GM18870 (cell line): ENCODE measurements around the gene MB.
"Not testable (repeated sequence)": the region's sequence is repeated elsewhere in the genome, so short reads cannot be mapped to it uniquely, and the experiment has no call there.

Source experiments
- ATAC-seq: cut with Tn5 transposase; IDR thresholded peaks from one replicate; pipeline ENCODE4 v1.9.1; 2021; ENCODE audit warnings: moderate library complexity; ENCODE audit not compliant: unreplicated experiment

MB gene

DNA sequence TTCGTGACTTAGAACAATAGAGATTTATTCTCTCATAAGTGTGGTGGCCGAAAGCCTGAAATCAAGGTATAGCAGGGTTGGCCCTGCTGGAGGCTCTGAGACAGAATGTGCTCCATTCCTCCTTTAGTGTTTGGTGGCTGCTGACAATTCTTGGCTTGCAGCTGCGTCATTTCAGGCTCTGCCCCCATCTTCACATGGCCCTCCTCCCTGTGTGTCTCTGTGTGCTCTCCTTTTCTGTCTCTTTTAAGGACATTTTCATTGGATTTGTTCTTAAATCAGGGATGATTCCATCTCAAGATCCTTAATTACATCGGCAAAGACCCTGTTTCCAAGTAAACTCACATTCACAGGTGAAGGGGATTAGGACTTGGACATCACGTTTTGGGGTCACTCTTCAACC lies 20.9 kb upstream of the MB start:
- no peak for ATAC-seq

DNA sequence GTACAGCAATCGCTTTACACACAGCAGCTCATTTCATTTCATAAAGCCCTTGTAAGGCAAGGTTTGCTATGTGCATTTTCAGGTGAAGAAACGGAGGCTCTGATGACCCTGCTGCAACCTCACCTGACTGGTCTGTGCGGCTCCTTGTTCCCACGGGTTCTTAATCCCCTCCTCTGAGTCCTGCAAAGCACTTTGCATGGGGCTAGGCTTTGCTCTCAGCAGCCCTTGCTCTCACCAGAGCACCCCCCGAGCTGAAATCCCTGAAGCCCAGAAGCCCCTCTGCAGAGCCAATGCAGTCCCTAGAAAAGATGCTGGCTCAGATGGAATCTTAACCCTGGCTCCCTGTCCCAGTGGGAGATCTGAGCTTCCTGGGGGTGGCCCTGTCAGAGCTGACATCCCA lies 20.1 kb upstream of the MB start:
- ATAC-seq: no peak

DNA sequence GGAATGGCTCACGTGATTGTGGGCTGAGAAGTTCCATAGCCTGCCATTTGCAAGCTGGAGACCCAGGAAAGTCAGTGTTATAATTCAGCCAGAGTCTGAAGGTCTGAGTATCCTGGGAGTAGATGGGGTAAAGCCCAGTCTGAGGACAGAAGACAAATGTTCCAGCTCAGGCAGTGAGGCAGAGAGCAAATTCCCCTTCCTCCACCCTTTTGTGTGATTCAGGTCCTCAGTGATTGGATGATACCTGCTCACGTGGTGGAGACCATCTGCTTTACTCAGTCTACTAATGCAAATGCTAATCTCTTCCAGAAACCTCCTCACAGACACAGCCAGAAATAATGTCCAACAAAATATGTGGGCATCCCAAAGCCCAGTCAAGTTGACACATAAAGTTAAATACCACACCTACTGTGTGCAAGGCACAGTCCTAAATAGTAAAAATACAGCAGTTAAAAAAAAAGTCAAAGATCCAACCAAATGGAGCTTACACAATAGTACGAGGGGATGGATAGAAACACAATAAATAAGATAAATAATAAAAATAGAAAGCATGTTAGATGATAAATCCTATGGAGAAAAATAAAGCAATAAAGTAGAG lies 17.9 kb upstream of the MB start:
- no peak for ATAC-seq

DNA sequence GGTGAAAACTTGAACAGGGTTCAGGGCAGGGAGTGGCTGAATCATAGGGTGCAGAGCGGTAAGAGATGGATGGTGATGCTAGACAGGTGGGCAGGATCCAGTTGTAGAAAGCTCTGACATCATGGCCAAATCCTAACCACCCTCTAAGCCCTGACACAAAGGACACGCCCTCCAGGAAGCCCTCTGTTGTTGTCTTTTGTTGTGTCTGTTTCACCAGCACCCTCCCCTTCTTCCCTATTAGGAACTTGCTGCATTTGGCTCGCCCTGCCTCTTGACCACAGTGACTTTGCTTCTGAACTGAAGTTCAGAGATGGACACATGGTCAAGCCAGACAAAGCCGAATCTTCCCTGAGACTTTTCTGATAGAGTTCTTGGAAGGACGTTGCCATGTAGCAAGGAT lies 16.9 kb upstream of the MB start:
- no peak for ATAC-seq

DNA sequence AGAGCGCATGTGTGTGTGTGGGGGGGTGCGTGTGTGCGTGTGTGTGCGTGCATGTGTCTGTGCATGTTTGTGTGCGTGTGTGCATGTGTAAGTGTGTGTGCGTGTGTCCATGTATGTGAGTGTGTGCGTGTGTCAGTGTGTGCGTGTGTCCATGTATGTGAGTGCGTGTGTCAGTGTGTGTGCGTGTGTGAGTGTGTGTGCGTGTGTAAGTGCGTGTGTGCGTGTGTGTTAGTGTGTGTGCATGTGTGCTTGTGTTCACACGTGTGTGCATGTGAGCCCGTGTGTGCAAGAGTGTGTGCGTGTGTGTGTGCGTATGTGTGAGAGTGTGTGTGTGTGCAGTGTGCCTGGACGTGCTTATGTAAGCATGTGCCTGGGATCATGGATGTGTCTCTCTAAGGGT lies 16.4 kb upstream of the MB start:
- no peak for ATAC-seq

DNA sequence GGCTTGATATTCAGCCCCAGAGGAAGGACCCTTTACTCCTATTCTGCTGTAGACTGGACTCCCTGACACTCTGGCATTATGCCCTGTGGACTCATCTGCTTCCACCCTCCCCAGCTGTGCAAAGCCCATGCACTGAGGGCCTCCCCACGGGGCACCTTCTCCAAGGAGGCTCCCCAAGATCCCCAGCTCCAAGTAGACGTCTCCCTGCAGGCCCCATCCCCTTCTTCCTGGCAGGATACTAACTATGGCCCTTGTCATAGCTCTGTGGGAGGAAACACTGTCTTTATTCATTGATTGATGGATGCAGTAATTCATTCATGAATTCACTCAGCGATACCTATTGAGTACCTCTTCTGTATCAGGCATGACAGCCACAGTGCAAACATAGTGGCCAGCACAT lies 15.8 kb upstream of the MB start:
- no peak for ATAC-seq

DNA sequence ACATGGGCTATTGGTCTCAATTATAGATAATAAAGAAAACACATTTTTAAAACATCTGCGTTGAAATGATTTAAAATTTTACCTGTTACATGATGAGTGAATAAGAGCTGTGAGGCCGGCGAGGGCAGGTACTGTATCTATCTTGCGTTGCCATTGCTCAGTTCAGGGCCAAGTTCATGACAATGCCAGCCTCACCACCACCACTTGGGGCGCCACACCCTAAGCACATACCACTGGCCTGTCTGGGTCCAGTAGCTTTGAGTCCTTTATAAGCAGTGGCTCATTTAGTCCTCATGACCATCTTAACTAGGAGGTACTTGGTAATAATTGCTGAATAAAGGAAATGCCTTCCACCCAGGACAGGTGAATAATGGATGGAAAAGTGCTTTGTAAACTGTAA lies 14.5 kb upstream of the MB start:
- no peak for ATAC-seq

DNA sequence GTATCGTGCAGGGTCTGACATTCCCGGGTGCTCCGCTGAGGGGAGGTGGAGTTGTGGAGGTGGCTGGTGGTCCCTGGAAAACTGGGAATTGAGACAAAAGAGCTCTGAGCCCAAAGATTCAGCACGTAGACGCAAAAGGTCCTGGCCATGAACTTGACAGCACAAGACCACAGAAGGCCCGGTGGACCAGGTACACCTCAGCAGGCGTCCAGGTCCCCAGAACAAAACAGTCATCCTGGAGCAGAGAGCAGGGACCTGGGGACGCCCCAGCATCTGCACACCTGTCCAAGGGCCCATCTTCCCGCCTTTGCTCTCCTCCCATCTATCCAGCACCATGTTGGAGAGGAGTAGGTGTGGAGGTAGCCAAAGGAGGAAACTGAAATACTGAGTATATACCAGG lies 13.8 kb upstream of the MB start:
- no peak for ATAC-seq

DNA sequence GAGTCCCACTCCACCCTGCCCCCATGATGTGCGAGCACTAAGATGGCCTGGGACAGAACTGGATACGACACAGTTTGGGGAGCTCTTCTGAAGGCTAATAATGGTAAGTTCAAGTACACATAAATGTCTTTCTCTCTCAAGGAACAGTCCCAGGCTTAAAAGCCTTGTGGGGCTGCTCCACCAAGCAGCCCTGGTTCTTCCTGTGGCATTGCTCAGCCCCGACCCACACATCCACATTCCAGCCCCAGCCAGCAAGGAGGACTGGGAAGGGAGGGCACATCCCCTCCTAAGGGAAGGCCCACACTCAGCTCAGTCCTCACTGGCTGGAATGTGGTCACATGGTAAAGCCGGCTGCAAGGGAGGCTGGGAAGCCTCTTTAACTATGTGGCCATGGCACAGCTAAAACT lies 13.3 kb upstream of the MB start:
- ATAC-seq: no peak

DNA sequence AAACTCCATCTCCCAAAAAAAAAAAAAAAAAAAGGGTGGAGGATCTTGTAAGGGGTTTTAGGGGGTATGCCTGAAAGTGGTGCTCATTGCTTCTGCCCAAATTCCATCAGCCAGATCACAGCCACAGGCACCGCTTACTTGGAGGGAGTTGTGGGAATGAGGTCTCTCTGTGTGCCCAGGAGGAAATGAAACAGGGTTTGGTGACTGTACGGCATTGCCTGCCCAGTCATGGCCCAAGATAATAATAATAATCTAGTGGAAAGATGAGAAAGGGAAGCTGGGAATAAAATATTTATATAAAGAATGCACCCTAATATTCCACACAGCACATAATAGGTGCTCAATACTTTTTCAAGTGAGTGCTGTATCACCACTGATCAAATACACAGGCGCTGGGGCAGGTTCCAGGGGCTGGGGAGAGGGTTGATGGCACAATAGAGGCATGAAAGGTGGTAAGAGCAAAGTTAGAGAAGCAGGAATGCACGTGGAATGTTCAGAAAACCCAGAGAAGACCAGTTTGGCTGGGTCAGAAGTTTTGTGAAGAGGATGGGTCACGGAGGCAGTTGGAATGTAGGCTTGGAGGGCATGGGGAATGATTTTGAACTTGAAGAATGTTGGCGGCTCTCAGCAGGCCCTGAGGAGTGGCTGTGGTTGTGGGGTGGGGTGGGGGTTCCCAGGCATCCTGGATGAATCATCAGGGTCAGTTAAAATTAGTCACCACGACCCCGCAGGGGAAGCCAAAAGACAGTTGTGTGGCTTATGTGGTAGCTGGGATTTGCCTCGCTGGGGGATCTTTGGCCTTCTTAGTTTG lies 12.5 kb upstream of the MB start:
- ATAC-seq: no peak

DNA sequence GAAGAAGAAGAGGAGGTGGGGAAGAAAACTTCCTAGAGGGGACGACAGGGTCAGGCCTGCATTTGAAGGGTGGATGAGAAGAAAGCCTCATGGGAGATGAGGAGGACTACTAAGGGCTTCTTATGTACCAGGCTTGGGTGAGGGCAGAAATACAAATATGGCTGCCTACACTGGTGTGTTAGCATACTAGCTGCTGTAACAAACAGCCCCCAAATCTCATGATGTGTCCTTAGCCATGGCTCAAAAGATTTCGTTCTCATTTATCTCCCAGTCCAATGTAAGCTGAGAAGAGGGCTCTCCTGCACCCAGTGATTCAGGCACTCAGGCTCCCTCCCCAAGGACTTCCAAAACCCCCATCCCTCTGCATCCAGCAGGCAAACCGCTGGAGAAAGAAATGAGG lies 11.6 kb upstream of the MB start:
- ATAC-seq: no peak

DNA sequence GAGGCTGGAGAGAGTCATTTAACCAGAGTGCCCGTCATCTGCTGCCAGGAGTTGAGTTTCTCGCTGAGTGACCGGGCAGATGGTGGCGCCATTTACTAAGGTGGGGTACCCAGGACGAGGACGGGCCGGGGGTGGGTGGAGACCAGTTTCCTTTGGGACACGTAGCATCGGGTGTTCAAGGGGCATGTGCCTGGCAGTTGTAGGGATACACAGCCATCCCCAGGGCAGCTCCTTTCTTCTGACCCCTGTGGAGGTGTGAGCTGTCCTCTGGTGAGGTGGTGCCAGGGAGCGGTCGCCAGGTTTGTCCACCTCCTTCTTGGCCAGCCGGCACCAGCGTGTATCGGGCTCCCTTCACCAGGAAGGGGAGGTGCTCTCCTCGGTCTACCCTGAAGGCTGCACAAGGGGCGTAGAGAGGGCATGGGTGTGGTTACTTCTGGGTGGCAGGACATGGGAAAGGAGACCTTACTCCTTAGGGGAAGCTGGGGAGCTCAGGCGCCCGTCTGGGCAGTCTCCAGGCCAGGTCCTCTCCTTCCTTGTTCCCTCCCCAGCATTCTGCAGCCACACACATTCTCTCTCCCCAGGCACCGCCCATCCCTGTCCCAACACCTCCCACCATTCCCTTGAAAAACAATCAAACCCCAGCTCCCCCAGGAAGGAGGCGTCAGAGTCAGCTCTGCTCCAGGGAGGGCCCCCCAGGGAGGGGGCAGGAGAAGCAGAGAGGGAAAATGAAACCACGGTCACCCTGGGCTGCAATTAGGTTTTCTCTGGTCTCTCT lies 10.3 kb upstream of the MB start:
- ATAC-seq: no peak

DNA sequence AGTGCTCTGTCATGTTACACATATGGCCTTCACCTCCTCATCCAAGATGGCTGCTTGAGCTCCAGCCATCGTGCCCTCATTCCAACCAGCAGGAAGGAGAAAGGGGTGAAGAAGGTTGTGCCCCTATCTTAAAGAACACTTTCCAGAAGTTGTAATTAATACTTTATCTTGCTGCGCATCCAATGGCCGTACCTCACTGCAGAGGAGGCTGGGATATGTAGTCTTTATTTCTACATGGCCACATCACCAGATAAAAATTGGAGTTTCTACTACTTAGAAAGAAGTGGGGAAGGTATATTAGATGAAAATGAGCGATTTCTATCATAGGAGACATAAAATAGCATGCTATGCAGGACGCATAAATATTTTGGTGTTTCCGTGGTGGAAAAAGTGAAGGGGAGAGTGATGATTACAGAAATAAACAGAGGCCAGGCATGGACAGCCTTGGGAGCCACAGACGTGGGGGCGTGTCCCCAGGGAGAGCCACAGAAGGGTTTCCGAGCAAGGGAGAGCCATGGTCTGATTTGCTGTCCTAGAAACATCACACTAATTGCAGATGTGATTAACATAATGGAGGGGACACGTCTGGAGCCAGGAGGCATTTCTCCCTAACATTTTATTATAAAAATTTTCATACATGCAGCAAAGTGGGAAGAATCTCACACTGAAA lies 8.8 kb upstream of the MB start:
- ATAC-seq: no peak

DNA sequence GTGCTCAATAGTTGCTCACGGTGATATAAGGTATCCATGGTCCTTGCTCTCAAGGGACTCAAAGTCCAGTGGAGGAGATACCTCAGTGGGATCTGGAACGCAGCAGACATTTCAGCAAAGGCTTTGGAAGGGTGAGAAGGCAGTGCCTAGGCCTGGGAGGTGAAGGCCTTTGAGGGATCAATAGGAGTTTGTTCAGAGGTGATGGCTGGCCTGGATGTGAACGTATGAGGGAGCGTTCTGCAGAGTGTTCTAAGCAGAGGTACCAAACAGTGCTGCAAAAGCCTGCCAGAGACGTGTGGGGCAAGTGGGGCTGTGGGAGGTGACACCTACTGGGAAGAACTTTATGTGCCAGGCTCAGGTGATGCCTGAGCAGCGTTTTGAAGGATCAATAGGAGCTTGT lies 7.4 kb upstream of the MB start:
- no peak for ATAC-seq

DNA sequence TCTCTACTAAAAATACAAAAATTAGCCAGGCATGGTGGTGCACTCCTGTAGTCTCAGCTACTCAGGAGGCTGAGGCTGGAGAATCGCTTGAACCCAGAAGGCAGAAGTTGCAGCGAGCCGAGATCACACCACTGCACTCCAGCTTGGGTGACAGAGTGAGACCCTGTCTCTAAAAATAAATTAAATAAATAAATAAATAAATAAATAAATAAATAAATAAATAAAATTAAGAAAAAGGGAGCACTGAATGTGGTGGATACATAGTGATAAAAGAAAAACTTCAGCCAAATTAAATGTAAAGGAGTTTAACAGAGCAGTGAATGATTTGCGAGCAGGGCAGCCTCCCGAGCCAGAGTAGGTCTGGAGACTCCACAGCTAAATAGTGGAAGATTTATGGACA lies 6.8 kb upstream of the MB start:
- ATAC-seq: not testable (repeated sequence)

DNA sequence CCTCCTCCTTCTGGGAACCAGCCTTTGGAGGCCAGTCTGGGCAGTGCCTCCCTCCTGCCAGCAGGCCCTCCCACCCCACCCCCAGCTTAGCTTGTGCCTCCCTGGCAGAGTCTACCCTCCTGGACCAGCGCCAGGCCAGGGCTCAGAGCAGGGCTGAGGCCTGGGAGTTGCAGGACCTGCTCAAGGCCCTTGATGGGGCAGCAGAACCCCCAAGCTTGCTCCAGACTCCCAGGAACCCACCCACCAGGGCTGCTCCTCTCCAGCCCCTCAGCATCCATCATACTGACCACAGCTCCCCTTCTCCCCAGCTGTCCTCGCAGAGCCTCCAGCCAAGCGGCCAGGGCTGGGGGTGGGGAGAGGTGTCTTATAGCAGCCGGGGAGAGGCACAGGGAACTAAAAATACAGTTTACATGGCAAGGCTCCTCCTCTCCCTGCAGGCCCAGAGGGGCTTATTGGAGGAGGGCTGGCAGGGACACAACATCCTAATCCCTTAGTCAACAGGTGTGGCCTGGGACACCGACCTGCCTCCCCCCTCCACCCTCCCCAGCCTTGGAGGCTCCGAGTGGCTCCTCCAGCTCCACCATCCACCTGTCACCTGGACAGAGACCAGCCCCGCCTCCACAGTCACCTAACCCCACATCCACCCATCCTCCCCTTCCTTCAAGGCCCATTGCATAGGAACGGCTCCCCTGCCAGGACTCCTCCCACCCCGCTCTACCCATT lies 5.2 kb upstream of the MB start:
- no peak for ATAC-seq

DNA sequence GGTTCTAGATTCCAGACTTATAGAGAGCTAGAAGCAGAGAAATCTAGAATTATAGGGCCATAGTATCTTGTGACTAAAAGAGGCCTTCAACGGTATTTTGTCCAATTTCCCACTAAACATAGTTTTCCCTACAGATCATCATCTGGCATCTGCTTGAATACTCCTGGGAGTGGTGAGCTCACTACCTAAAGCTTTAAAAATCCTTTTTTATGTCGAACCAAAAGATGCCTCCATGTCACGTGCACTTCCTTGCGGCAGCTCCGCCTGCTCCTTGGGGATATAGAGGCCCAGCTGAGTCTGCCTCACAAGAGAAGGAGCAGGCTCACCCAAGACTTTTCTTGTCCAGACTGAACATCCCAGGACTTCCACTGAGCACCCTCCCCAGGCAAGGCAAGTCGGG lies 4.3 kb upstream of the MB start:
- ATAC-seq: no peak

DNA sequence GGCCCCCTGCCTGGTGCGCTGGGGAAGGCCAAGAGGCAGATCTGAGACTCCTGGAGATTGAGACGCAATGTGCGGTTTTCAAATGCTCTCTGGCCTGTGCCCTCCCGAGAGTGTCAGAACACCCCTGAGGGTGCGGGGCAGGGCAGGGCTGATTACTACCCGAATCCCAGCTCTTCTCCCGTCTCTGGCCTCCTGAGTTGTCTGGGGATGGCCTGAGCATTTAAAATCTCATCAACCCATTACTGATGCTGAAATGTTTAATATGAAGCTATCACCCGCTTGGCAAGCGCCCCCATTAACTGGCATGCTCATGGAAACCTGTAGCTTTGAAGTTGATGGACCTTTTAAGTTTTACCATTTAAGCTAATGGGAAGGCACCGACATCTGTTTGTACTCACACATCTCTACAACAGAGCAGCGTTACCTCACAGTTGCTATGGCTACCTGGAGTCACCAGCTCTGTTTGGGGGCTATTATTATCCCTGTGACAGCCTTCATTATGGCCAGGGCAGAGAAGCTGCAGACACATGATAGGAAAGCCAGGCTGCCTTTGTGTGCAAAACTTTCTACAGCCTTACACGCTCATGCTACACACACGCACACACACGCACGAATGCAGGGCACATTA lies 3.6 kb upstream of the MB start:
- no peak for ATAC-seq

DNA sequence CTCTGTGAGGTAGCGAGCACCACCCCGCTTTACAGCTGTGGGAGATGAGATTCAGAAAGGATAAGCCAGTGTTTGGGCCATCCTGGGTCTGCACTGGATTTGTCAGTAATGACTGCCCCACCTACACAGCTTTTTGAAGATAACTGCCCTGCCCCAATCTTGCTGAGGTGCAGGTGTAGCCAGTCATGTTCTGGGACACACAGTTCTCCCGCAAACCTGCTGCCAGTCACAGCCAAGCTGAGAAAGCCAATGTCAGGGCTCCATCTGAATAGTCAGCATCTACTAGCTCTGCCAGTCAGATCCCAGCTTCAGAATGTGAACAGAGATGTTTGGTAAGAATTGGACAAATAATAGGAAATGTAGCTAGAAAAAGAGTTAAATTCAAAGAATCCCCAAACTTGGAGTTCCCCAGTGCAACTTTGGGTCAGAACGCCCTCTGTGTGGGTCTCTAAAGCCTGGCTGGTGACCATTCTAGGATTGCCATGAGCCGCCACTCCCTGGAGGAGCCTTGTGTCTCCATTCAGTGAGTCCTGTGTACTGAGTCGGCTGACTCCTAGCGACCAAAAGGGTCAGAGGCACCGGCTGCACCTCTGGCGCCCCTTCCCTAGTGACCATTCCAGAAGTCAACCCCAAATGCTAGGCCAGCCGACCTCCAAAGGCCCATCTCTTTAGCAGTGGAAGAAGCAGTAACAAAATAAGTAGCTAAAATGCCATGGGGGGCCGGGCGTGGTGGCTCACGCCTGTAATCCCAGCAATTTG lies 2.4 kb upstream of the MB start:
- no peak for ATAC-seq
